WERI-Rb-1 (cell line): ENCODE results near the gene SORBS1.

Experiments
- DNase-seq: peaks from one replicate; pipeline ENCODE4 v3.0.0-alpha.2; 2020
- H3K27ac ChIP-seq: fragments of 250-450 bp; sonication (Bioruptor Pico); 2 replicates; pipeline ENCODE4 v1.5.1; 2020; ENCODE audit warnings: mild to moderate bottlenecking, moderate library complexity
- H3K27me3 ChIP-seq: fragments of 250-450 bp; sonication (Bioruptor Pico); 2 replicates; pipeline ENCODE4 v1.5.1; 2021; ENCODE audit warnings: mild to moderate bottlenecking, low read depth, moderate library complexity; ENCODE audit not compliant: insufficient read depth, severe bottlenecking
- H3K36me3 ChIP-seq: fragments of 250-450 bp; sonication (Bioruptor Pico); 2 replicates; pipeline ENCODE4 v1.5.1; 2020; ENCODE audit warnings: mild to moderate bottlenecking, moderate library complexity
- H3K4me3 ChIP-seq: 2 replicates; pipeline ENCODE4 v1.5.1; 2011; ENCODE audit warnings: low read depth, mild to moderate bottlenecking, control low read depth, low read length
- H3K9me3 ChIP-seq: fragments of 250-450 bp; sonication (Bioruptor Pico); 2 replicates; pipeline ENCODE4 v1.5.1; 2021; ENCODE audit warnings: mild to moderate bottlenecking, moderate library complexity; ENCODE audit not compliant: severe bottlenecking
- TF ChIP-seq, protein P1 (sequence below): IDR thresholded peaks from 2 replicates; pipeline ENCODE4 v1.5.1; 2011; ENCODE audit warnings: low read depth, mild to moderate bottlenecking, control low read depth, inconsistent platforms, low read length

The SORBS1 gene

DNA sequence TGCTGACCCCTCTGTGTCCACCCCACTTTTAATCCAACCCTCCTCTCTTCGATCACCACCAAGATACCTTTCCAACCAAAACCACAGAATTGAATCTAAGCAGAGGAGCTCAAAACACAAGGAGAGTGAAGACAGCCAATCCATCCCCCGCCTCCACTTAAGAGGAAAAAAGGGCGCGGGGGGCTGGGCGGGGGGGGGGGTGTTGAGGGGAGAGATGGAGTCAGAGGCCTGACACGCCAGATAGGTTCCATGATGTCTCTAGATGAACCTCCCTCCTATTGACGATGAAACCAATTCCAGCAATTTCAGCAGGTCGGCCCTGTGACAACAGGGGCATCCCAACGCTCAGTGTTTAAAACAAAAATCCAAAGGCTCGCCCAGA is 1.3 kb downstream of the SORBS1 start:
- Histone ChIP-seq H3K36me3 (no peaks in the 10 kb centered on the region), H3K27me3 (peaks cover 3% of the 10 kb centered on the region), H3K27ac (no peak overlapping the region), H3K9me3 (no peaks in the 10 kb centered on the region), H3K4me3 (no peak overlapping the region)
- TF ChIP-seq, protein P1, sequence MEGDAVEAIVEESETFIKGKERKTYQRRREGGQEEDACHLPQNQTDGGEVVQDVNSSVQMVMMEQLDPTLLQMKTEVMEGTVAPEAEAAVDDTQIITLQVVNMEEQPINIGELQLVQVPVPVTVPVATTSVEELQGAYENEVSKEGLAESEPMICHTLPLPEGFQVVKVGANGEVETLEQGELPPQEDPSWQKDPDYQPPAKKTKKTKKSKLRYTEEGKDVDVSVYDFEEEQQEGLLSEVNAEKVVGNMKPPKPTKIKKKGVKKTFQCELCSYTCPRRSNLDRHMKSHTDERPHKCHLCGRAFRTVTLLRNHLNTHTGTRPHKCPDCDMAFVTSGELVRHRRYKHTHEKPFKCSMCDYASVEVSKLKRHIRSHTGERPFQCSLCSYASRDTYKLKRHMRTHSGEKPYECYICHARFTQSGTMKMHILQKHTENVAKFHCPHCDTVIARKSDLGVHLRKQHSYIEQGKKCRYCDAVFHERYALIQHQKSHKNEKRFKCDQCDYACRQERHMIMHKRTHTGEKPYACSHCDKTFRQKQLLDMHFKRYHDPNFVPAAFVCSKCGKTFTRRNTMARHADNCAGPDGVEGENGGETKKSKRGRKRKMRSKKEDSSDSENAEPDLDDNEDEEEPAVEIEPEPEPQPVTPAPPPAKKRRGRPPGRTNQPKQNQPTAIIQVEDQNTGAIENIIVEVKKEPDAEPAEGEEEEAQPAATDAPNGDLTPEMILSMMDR = no peak
- no peak for DNase-seq

DNA sequence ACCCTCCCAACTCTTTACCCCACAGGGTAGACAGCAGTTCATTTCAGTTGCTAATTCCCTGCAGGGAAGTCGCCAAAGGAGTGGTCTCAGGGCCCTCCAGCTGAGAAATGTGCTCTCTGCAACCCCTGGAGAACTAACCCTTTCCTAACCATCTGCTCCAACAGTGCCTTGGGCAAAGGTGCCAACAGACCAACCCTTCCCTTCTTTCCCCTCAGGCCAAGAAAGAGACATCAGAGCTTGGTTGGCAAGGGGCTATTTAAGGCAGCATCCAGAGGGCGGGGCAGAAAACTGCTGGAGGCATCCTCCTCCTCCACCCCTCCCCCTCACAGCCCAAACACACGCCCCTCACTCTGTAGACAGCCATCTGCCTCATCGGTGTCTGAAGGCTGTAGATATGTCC is 1.7 kb downstream of the SORBS1 start:
- Histone ChIP-seq H3K27me3 (peaks cover 3% of the 10 kb centered on the region), H3K36me3 (no peaks in the 10 kb centered on the region), H3K9me3 (no peaks in the 10 kb centered on the region), H3K4me3 (no peak overlapping the region), H3K27ac (no peak overlapping the region)
- DNase-seq = no peak
- TF ChIP-seq, protein P1 = no peak

DNA sequence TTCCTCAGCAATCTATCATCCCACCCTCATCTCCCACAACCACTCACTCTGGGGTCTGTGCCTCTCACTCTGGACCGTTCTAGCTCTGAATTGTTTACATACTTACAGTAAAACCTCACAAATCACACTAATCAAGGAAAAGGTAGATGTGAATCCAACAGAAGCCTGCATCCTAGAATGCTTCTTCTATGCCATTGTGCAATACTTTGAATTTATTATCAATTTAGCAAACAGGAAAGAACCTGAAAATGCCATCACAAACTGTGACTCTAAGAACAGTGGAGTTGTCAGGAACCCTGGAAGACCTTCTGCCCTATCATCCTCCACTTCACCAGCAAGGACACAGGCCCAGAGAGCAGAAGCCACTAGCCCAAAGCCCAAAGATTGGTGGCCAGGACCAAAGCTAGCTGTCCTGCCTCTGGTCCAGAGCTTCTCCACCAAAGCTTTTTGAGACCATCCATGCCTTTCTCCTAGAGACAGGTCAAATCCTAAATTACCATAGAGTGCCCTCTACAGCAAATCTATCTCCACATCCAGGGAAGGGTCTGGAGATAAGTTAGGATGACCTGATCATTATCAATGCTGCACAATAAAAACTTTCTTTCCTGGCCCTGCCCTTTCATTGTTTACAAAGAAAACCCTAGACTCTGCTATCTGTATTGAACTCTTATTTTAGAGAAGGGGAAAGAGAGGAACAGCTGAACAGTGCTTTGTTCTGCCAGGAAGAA is 2.4 kb downstream of the SORBS1 start:
- TF ChIP-seq, protein P1 = no peak
- Histone ChIP-seq H3K36me3 (no peaks in the 10 kb centered on the region), H3K27me3 (peaks cover 3% of the 10 kb centered on the region), H3K27ac (no peak overlapping the region), H3K4me3 (no peak overlapping the region), H3K9me3 (no peaks in the 10 kb centered on the region)
- no peak for DNase-seq

DNA sequence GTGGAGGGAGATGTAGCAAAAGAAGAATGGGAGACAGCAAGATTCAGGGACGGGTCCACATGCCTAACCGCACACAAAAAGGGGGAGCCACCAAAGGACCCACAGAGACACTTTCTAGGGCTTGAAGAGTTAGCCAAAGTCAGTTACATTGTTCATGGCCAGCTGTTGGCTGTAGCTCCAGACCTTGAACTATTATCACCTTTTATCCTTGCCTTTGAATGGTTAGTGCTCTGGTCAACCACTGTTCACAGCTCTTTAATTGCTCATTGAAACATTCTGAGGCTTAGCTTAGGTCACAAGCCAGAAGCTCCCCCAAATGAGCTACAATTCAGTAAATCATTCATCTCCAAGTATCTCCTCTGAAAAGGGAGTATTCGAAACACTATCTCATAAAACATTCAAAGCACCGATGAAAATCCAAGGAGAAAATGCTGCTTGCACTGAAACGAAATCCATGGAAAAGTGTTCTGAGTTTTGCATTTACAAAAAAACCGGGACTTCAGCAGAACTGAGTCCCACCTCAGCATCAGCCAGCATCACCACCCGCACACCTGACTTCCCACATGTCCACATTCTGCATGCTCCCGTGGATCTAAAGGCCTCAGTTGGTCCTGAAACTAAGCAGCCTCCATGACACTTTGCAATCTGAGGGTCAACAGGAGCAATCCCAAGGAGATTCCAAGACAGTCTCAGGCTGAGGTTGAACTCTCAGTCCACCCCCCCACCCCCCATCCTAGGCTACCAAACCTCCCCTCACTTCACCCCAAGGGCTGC is 4.0 kb downstream of the SORBS1 start:
- TF ChIP-seq, protein P1 = no peak
- H3K27me3 ChIP-seq = peaks cover 3% of the 10 kb centered on the region
- no peaks in the 10 kb centered on the region for H3K9me3 ChIP-seq
- no peak for DNase-seq
- H3K27ac ChIP-seq = no peak overlapping the region
- no peak overlapping the region for H3K4me3 ChIP-seq
- no peaks in the 10 kb centered on the region for H3K36me3 ChIP-seq

DNA sequence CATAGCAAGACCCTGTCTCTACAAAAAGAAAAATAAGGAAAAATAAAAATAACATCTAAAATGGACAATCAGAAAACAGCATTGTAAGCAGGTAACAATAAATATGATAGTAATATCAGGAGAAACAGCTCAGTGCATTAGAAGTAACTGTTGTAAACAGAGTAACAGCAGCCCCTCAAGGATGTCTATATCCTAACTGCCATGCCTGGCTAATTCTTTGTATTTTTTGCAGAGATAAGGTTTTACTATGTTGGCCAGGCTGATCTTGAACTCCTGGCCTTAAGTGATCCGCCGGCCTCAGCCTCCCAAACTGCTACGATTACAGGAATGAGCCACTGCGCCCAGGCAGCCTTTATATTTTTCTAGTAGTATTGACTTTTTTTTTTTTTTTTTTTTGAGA is 7.5 kb downstream of the SORBS1 start:
- TF ChIP-seq, protein P1 = no peak
- Histone ChIP-seq H3K27ac (no peak overlapping the region), H3K4me3 (no peak overlapping the region), H3K9me3 (no peaks in the 10 kb centered on the region), H3K27me3 (no peaks in the 10 kb centered on the region), H3K36me3 (no peaks in the 10 kb centered on the region)
- DNase-seq = no peak
